Heart left ventricle (tissue), 16 donors: ENCODE measurements around the gene DCDC2. TPM values are rescaled to one million over a fixed set of nuclear protein-coding genes. Genes with fewer than 3 reads are reported as not detected.

ENCODE experiments used
- ATAC-seq, 4 donors: fragments of 200-7000 bp; cut with Tn5 transposase; one replicate each; pipeline ENCODE4 v1.9.1; 2020 to 2022; ENCODE audit warnings: moderate library complexity in 4 of 4, mild to moderate bottlenecking in 3 of 4, moderate number of reproducible peaks in 1 of 4
- DNase-seq, 5 donors: peaks; one replicate each; pipeline ENCODE4 v3.0.0-alpha.2; 2020
- H3K27ac ChIP-seq, 12 donors: fragments of 200-600 bp; sonication (generic) in 4 of 12; one replicate each; pipeline versions ENCODE4 v1.5.0 to v1.8.0; 2016 to 2022; ENCODE audit warnings: mild to moderate bottlenecking in 2 of 12
- H3K27me3 ChIP-seq, 9 donors: fragments of 200-600 bp; sonication (generic) in 2 of 9; one replicate each; pipeline versions ENCODE4 v1.5.1 to v1.8.0; 2016 to 2022; ENCODE audit warnings: mild to moderate bottlenecking in 3 of 9
- H3K36me3 ChIP-seq, 9 donors: fragments of 200-600 bp; sonication (generic) in 2 of 9; one replicate each; pipeline versions ENCODE4 v1.5.0 to v1.8.0; 2018 to 2022; ENCODE audit warnings: mild to moderate bottlenecking in 2 of 9
- H3K4me1 ChIP-seq, 12 donors: fragments of 200-600 bp; sonication (generic) in 4 of 12; one replicate each; pipeline versions ENCODE4 v1.5.0 to v1.8.0; 2016 to 2022; ENCODE audit warnings: mild to moderate bottlenecking in 3 of 12
- H3K4me3 ChIP-seq, 12 donors: fragments of 200-600 bp; sonication (generic) in 4 of 12; one replicate each; pipeline versions ENCODE4 v1.5.0 to v1.8.0; 2017 to 2022; ENCODE audit warnings: mild to moderate bottlenecking in 9 of 12, moderate library complexity in 4 of 12
- H3K9me3 ChIP-seq, 12 donors: fragments of 200-600 bp; sonication (generic) in 4 of 12; one replicate each; pipeline versions ENCODE4 v1.5.0 to v1.8.0; 2016 to 2022; ENCODE audit warnings: mild to moderate bottlenecking in 1 of 12
- CTCF ChIP-seq, 12 donors: fragments of 200-600 bp; sonication (generic) in 4 of 12; IDR thresholded peaks; one replicate each; pipeline versions ENCODE4 v1.5.0 to v1.8.0; 2018 to 2022; ENCODE audit warnings: antibody characterized with exemption in 12 of 12, mild to moderate bottlenecking in 5 of 12
- POLR2A ChIP-seq, 2 donors: fragments of 450-650 bp; IDR thresholded peaks; one replicate each; pipeline ENCODE4 v1.6.1; 2017; ENCODE audit warnings: antibody characterized with exemption in 2 of 2, mild to moderate bottlenecking in 2 of 2, moderate library complexity in 2 of 2
- WGBS, 4 donors: extraction: QIAGEN DNeasy Blood & Tissue Kit in 2 of 4; methylation state at CpG; one replicate each; pipeline versions ENCODE4 v1.1.5 to v1.1.7; 2013 to 2018; 5-methylcytosine and 5-hydroxymethylcytosine counted together
- intact Hi-C, 10 donors: fragments of 100-400 bp; cut with DNase I; formaldehyde crosslinking; loops; one replicate each; pipeline versions ENCODE4 v1.11.1 to v1.14.2; 2022
- polyA plus RNA-seq, 2 donors: library from polyadenylated mRNA; stranded (reverse); fragments of 200-250 nt; gene quantifications; one replicate each; pipeline ENCODE4 v1.2.3, GENCODE V29; 2013
- total RNA-seq, 9 donors: library from RNA; depleted of rRNA in 2 of 9; stranded (reverse); fragments of >200 nt in 2 of 9; fragmentation: NEBNext Ultra II Directional in 3 of 9; extraction: Animal tissue kit (Norgen Biotek cat#: 25700) in 3 of 9; gene quantifications; one replicate each; pipeline versions ENCODE4 v1.1.0 to v1.2.4, GENCODE V29; 2016 to 2023
- donor health status: ischemic (EF 13 %, LVEDD 7.1; RV severe dilation, severe dysfunction).
- donor health status: healthy with polysubstance abuse.
- donor health status: DM: no; HTN: yes; CAD: no.
- donor health status: DM: no; HTN: no; CAD: no.
- donor health status: ischemic (EF 25% LVEDD 6.9; RV normal size, moderate dysfunction).
- donor health status: ischemic (EF 25% LVEDD 5.7; RV mildly dilated, moderate dysfunction).
- donor health status: healthy.
- donor health status: DM: yes; HTN: yes; CAD: no.
- donor health status: ischemic (EF 35%, LVEDD 5.7; RV mildly dilated, moderate dysfunction).
- donor health status: nonischemic (EF 11% LVEDD 7.7; RV severe dilation, severe dysfunction).
- donor health status: DM: yes; HTN: yes; CAD: no.
- donor health status: PGD.
- donor health status: ischemic (EF 29% LVEDD 5.4; RV normal size, mild dysfunction).
- donor health status: nonischemic (EF 23%, LVEDD 6.1; RV moderate dilation, normal function).

The DCDC2 gene
- total and polyA plus RNA-seq, 11 donors = 0.05 to 0.16 TPM; not detected in 9

- 80 to 85% (median 84%) methylated on average over 10 of the region's 10 CpGs for WGBS, 4 donors
- ATAC-seq = no peak
- TF ChIP-seq POLR2A (IDR thresholded peaks at IDR 0.05) = no peak
- peaks cover 0 to 15% (median 0%) of the 10 kb centered on the region in 12 donors for H3K9me3 ChIP-seq
- DNase-seq = no peak
- H3K27me3 ChIP-seq = peaks cover 0 to 4% (median 0%) of the 10 kb centered on the region in 9 donors
- intact Hi-C loops = no loop called here
- H3K4me3 ChIP-seq = no peak overlapping the region
- no peak overlapping the region for H3K27ac ChIP-seq
- H3K4me1 ChIP-seq = no peaks in the 10 kb centered on the region
- H3K36me3 ChIP-seq = no peaks in the 10 kb centered on the region
These were observed 174.3 kb downstream of the DCDC2 start for GRCh38 chr6:24183584-24183983.

GRCh38 chr6:24157886-24158285 is 200.0 kb downstream of the DCDC2 start:
- no peak for DNase-seq
- Histone ChIP-seq H3K36me3 (no peaks in the 10 kb centered on the region), H3K27me3 (no peaks in the 10 kb centered on the region), H3K27ac (no peak overlapping the region), H3K9me3 (no peaks in the 10 kb centered on the region), H3K4me1 (no peaks in the 10 kb centered on the region), H3K4me3 (no peak overlapping the region)
- intact Hi-C loops = no loop called here
- TF ChIP-seq POLR2A (IDR thresholded peaks at IDR 0.05) (no peak), CTCF (IDR thresholded peaks at IDR 0.05) (no peak)
- WGBS, 4 donors = 41 to 61% (median 47%) methylated on average over 1 of the region's 1 CpG
- no peak for ATAC-seq

GRCh38 chr6:24154121-24154520 is 203.7 kb downstream of the DCDC2 start:
- no peak for ATAC-seq
- TF ChIP-seq POLR2A (IDR thresholded peaks at IDR 0.05) (no peak), CTCF (IDR thresholded peaks at IDR 0.05) (no peak)
- intact Hi-C loops = no loop called here

GRCh38 chr6:24152014-24152413 is 205.8 kb downstream of the DCDC2 start:
- no peak overlapping the region for H3K27ac ChIP-seq
- H3K27me3 ChIP-seq = no peaks in the 10 kb centered on the region
- H3K36me3 ChIP-seq = no peaks in the 10 kb centered on the region
- ATAC-seq (no peak), DNase-seq (no peak)
- 83 to 92% (median 87%) methylated on average over 1 of the region's 1 CpG for WGBS, 4 donors
- H3K4me1 ChIP-seq = no peaks in the 10 kb centered on the region
- no peak overlapping the region for H3K4me3 ChIP-seq
- H3K9me3 ChIP-seq = peaks cover 0 to 7% (median 0%) of the 10 kb centered on the region in 12 donors
- intact Hi-C loops = no loop called here
- TF ChIP-seq POLR2A (IDR thresholded peaks at IDR 0.05) = no peak
- no peak for TF ChIP-seq CTCF (IDR thresholded peaks at IDR 0.05)

More at GRCh38 chr6:24154121-24154520, 203.7 kb downstream of the DCDC2 start:
- Histone ChIP-seq H3K27me3 (no peaks in the 10 kb centered on the region), H3K4me1 (no peaks in the 10 kb centered on the region), H3K4me3 (no peak overlapping the region), H3K9me3 (peaks cover 0 to 7% (median 0%) of the 10 kb centered on the region in 12 donors), H3K36me3 (no peaks in the 10 kb centered on the region), H3K27ac (no peak overlapping the region)
- no peak for DNase-seq

GRCh38 chr6:24149836-24150235 is 208.0 kb downstream of the DCDC2 start:
- DNase-seq = no peak
- Histone ChIP-seq H3K4me1 (no peaks in the 10 kb centered on the region), H3K27me3 (no peaks in the 10 kb centered on the region), H3K9me3 (peaks cover 0 to 7% (median 0%) of the 10 kb centered on the region in 12 donors), H3K27ac (no peak overlapping the region), H3K4me3 (no peak overlapping the region), H3K36me3 (no peaks in the 10 kb centered on the region)
- ATAC-seq = no peak
- intact Hi-C loops = no loop called here
- 54 to 60% (median 56%) methylated on average over 3 of the region's 3 CpGs for WGBS, 4 donors
- no peak for TF ChIP-seq CTCF (IDR thresholded peaks at IDR 0.05)
- TF ChIP-seq POLR2A (IDR thresholded peaks at IDR 0.05) = no peak
